Astrocyte (in vitro differentiated cells and primary cell): ENCODE measurements around the gene TTC31.

ENCODE experiments used
- EZH2 ChIP-seq: IDR thresholded peaks from 2 replicates; pipeline ENCODE4 v1.6.1; 2012; ENCODE audit warnings: mild to moderate bottlenecking, low read length, inconsistent platforms; ENCODE audit not compliant: insufficient read depth
- TF ChIP-seq, protein P1 (sequence below): IDR thresholded peaks from 2 replicates; pipeline ENCODE4 v1.5.1; 2011; ENCODE audit warnings: low read depth, mild to moderate bottlenecking, inconsistent platforms, low read length, moderate library complexity; ENCODE audit not compliant: insufficient read depth

DNA sequence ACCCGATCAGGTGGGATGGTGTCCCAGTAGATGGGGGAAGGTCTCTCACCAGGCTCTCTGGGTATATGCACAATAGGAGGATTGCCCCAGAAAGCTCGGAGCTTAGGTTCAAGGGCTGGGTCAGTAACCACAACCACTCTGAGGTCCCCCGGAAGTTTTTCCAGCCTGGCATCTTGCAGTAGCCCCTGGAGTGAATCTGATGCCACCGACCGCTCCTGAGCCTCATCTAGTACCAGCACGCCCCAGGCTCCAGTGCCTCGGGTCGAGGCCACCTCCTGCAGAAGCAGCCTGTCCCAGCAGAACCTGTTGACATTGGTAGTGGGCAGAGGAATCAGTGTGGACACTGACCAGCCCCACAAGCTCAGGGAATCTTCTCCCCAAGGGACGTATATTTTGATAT, 41.1 kb downstream of the TTC31 start:
- TF ChIP-seq, protein P1, sequence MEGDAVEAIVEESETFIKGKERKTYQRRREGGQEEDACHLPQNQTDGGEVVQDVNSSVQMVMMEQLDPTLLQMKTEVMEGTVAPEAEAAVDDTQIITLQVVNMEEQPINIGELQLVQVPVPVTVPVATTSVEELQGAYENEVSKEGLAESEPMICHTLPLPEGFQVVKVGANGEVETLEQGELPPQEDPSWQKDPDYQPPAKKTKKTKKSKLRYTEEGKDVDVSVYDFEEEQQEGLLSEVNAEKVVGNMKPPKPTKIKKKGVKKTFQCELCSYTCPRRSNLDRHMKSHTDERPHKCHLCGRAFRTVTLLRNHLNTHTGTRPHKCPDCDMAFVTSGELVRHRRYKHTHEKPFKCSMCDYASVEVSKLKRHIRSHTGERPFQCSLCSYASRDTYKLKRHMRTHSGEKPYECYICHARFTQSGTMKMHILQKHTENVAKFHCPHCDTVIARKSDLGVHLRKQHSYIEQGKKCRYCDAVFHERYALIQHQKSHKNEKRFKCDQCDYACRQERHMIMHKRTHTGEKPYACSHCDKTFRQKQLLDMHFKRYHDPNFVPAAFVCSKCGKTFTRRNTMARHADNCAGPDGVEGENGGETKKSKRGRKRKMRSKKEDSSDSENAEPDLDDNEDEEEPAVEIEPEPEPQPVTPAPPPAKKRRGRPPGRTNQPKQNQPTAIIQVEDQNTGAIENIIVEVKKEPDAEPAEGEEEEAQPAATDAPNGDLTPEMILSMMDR, result no peak
- no peak for TF ChIP-seq EZH2
